ENCODE measurements around the gene PDHX. TPM values are rescaled to one million over a fixed set of nuclear protein-coding genes. Genes with fewer than 3 reads are reported as not detected.
A peak's percentile ranks its signal among the peaks of the same experiment; 100 is the strongest.
"Not testable (repeated sequence)": the region's sequence is repeated elsewhere in the genome, so short reads cannot be mapped to it uniquely, and the experiment has no call there.

PDHX gene
- total and polyA plus RNA-seq, 11 donors, result 74.0 to 204 (median 127) TPM

- Histone ChIP-seq H3K36me3 (peaks cover 0 to 9% (median 0%) of the 10 kb centered on the region in 9 donors), H3K9me3 (no peaks in the 10 kb centered on the region), H3K4me3 (no peak overlapping the region), H3K4me1 (peaks cover 0 to 22% (median 0%) of the 10 kb centered on the region in 12 donors), H3K27ac (no peak overlapping the region), H3K27me3 (no peaks in the 10 kb centered on the region)
- TF ChIP-seq POLR2A (IDR thresholded peaks at IDR 0.05), result no peak
- TF ChIP-seq, protein P1, sequence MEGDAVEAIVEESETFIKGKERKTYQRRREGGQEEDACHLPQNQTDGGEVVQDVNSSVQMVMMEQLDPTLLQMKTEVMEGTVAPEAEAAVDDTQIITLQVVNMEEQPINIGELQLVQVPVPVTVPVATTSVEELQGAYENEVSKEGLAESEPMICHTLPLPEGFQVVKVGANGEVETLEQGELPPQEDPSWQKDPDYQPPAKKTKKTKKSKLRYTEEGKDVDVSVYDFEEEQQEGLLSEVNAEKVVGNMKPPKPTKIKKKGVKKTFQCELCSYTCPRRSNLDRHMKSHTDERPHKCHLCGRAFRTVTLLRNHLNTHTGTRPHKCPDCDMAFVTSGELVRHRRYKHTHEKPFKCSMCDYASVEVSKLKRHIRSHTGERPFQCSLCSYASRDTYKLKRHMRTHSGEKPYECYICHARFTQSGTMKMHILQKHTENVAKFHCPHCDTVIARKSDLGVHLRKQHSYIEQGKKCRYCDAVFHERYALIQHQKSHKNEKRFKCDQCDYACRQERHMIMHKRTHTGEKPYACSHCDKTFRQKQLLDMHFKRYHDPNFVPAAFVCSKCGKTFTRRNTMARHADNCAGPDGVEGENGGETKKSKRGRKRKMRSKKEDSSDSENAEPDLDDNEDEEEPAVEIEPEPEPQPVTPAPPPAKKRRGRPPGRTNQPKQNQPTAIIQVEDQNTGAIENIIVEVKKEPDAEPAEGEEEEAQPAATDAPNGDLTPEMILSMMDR (IDR thresholded peaks at IDR 0.05), result no peak
- ATAC-seq, result no peak
- DNase-seq, result no peak
- WGBS, 4 donors, result 64 to 76% (median 68%) methylated on average over 6 of the region's 6 CpGs
- intact Hi-C loops (cut with DNase I), result loop anchor here in 1 of 10 donors (10.0 kb wide), 1 partner anchor 395 kb away; the partner anchor contains the start of gene ELF5
Measured at GRCh38 chr11:34909415-34909814, 7.0 kb upstream of the PDHX start.

DNA sequence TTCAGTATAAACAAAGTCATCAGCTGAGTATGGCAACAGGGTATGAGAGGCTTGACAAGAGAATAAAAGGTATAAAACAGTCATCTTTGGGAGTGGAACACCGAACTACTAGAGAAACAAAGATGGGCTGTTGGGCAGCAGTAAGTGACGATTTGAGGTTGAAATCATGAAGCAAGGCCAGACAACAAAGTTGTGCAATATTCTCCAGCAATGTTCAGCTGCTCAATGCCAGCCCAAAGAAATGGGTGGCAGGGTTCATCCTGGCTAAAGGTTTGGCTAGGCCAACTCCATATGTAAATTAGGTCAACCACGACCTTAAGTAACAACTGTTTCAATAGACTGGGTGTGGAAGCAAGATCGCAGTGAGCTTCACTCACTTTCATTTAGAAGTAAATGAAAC lies 6.5 kb upstream of the PDHX start:
- intact Hi-C loops (cut with DNase I), result loop anchor here in 2 of 10 donors (10.0 kb wide), 2 partner anchors 395 to 1595 kb away; partner anchors contain the start of gene ELF5 (in 1 of the 2)
- H3K9me3 ChIP-seq, result no peaks in the 10 kb centered on the region
- H3K36me3 ChIP-seq, result peaks cover 0 to 9% (median 0%) of the 10 kb centered on the region in 9 donors
- H3K4me3 ChIP-seq, result no peak overlapping the region
- H3K27ac ChIP-seq, result no peak overlapping the region
- 85 to 90% (median 88%) methylated on average over 4 of the region's 4 CpGs for WGBS, 4 donors
- no peak for DNase-seq
- TF ChIP-seq, protein P1 (IDR thresholded peaks at IDR 0.05), result no peak
- no peak for TF ChIP-seq POLR2A (IDR thresholded peaks at IDR 0.05)
- ATAC-seq, result no peak
- no peaks in the 10 kb centered on the region for H3K27me3 ChIP-seq
- peaks cover 0 to 24% (median 3%) of the 10 kb centered on the region in 12 donors for H3K4me1 ChIP-seq

GRCh38 chr11:34910817-34911216 lies 5.6 kb upstream of the PDHX start:
- ATAC-seq (no peak), DNase-seq (no peak)
- H3K27me3 ChIP-seq, result no peaks in the 10 kb centered on the region
- 95 to 99% (median 98%) methylated on average over 1 of the region's 1 CpG for WGBS, 4 donors
- peaks cover 0 to 30% (median 8%) of the 10 kb centered on the region in 12 donors for H3K4me1 ChIP-seq
- TF ChIP-seq POLR2A (IDR thresholded peaks at IDR 0.05), result no peak
- no peak overlapping the region for H3K4me3 ChIP-seq
- H3K9me3 ChIP-seq, result no peaks in the 10 kb centered on the region
- intact Hi-C loops (cut with DNase I), result loop anchor here in 1 of 10 donors (10.0 kb wide), 1 partner anchor 1594 kb away; no protein-coding TSS in a partner anchor
- H3K36me3 ChIP-seq, result peaks cover 0 to 9% (median 0%) of the 10 kb centered on the region in 9 donors
- H3K27ac ChIP-seq, result no peak overlapping the region

- peaks cover 0 to 30% (median 8%) of the 10 kb centered on the region in 12 donors for H3K4me1 ChIP-seq
- intact Hi-C loops (cut with DNase I), result loop anchor here in 1 of 10 donors (10.0 kb wide), 1 partner anchor 1593 kb away; no protein-coding TSS in a partner anchor
- H3K4me3 ChIP-seq, result no peak overlapping the region
- no peaks in the 10 kb centered on the region for H3K27me3 ChIP-seq
- H3K36me3 ChIP-seq, result peaks cover 0 to 9% (median 0%) of the 10 kb centered on the region in 9 donors
- 77 to 89% (median 85%) methylated on average over 2 of the region's 2 CpGs for WGBS, 4 donors
- TF ChIP-seq, protein P1 (IDR thresholded peaks at IDR 0.05), result no peak
- no peak for TF ChIP-seq POLR2A (IDR thresholded peaks at IDR 0.05)
- peak overlapping the region in 1 of 12 donors; percentile 10 for H3K27ac ChIP-seq
- DNase-seq (no peak), ATAC-seq (no peak)
- H3K9me3 ChIP-seq, result no peaks in the 10 kb centered on the region
Measured at GRCh38 chr11:34911676-34912075, 4.7 kb upstream of the PDHX start.

GRCh38 chr11:34913556-34913955 lies 2.9 kb upstream of the PDHX start:
- H3K36me3 ChIP-seq, result not testable (repeated sequence)
- peaks cover 0 to 43% (median 17%) of the 10 kb centered on the region in 12 donors for H3K4me1 ChIP-seq
- intact Hi-C loops (cut with DNase I), result loop anchor here in 1 of 10 donors (10.0 kb wide), 1 partner anchor 1591 kb away; no protein-coding TSS in a partner anchor

More at GRCh38 chr11:34913556-34913955, 2.9 kb upstream of the PDHX start:
- H3K4me3 ChIP-seq, H3K27me3 ChIP-seq, ATAC-seq, DNase-seq, H3K27ac ChIP-seq, H3K9me3 ChIP-seq: not testable (repeated sequence)
- 92 to 98% (median 96%) methylated on average over 10 of the region's 10 CpGs for WGBS, 4 donors

Data from heart left ventricle (tissue), 16 donors.